ENCODE results near the gene SREK1.

Gene SREK1, protein sequence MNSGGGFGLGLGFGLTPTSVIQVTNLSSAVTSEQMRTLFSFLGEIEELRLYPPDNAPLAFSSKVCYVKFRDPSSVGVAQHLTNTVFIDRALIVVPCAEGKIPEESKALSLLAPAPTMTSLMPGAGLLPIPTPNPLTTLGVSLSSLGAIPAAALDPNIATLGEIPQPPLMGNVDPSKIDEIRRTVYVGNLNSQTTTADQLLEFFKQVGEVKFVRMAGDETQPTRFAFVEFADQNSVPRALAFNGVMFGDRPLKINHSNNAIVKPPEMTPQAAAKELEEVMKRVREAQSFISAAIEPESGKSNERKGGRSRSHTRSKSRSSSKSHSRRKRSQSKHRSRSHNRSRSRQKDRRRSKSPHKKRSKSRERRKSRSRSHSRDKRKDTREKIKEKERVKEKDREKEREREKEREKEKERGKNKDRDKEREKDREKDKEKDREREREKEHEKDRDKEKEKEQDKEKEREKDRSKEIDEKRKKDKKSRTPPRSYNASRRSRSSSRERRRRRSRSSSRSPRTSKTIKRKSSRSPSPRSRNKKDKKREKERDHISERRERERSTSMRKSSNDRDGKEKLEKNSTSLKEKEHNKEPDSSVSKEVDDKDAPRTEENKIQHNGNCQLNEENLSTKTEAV

DNA sequence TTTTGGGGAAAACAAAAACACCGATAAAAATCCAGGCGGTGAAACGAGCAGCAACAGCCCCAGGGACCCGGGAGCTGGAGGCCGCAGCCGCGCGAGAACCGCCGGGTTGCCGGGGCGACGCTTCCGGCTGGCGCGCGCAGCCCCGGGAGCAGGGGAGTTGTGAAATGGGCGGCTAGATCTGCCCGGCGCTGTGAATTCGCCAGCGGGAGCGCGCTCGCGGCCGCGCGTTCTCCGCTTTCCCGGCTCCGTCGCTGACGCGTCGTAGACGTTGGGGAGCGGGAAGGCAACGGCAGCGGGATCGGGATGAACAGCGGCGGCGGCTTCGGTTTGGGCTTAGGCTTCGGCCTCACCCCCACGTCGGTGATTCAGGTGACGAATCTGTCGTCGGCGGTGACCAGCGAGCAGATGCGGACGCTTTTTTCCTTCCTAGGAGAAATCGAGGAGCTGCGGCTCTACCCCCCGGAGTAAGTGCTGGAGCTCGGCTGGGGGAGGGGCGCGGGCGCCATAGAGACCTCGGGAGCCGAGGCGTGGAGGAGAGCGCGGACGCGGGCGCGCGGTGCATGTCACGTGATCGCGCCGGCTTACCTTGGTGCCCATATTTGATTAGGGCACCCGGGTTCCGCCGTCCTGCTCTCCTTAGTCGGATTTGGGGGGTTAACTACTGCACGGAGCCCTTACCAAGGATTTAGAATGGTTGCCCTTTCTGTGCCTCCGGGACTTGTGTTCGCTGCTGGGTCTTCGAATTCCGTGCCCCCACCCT is at the start of gene SREK1:
TSS of gene SREK1 (plus strand) at position 227 of the 760 bp plus-strand sequence. CDS start at position 304, 77 bp downstream.
- peak; percentile 81 to 89 for DNase-seq

DNA sequence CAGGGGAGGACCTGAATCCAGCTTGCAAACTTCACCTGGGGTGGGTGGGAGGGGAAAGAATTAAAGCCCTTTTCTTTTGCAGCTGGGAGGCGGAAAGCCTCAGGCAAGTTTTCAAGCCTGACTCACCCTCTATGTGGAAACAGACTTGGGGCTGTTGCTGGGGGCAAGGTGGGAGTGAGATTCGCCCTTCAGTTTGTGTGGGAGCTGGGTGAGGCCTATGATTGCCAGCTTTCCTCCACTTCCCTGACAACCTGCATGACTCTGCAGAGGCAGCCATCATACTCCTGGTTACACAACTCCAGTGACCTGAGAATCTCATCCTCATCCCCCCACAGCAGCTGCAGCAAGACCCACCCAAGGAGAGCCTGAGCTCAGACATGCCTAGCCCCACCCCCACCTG is 43.2 kb upstream of the SREK1 start:
- DNase-seq = no peak

DNA sequence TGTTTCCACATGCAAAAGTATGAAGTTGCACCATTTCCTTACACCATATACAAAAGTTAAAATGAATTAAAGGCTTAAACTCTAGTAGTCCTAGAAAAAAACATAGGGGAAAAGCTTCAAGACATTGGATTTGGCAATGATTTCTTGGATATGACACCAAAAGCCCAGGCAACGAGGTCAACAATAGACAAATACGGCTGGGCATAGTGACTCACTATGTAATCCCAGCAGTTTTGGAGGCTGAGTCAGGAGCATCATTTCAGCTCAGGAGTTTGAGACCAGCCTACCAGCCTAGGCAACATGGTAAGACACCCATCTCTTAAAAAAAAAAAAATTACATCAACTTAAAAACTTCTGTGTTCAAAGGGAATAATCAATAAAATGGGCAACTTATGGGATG is 30.9 kb upstream of the SREK1 start:
- no peak for DNase-seq

GRCh38 chr5:66118304-66118703 is 25.8 kb upstream of the SREK1 start:
- DNase-seq = no peak

- DNase-seq = no peak
Observed at GRCh38 chr5:66122379-66123034, 21.6 kb upstream of the SREK1 start.

DNA sequence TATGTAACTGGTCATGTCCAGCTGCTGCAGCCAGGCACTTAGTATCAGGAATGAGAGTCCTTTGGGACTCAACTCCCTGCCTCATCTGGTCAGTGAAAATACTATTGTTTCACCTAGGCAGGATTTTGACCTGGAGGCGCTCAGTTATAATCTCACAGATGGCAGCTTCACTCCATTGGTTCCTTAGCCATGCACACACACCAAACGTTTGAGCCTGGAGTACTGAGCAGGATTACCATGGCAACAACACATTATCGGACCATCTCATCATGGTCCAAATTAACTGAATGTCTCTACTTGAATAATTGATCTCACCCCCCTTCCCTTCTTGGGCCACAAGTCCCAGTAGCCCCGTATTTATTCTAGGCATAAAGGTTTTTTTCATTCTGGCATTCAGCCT is 15.0 kb upstream of the SREK1 start:
- DNase-seq = no peak

DNA sequence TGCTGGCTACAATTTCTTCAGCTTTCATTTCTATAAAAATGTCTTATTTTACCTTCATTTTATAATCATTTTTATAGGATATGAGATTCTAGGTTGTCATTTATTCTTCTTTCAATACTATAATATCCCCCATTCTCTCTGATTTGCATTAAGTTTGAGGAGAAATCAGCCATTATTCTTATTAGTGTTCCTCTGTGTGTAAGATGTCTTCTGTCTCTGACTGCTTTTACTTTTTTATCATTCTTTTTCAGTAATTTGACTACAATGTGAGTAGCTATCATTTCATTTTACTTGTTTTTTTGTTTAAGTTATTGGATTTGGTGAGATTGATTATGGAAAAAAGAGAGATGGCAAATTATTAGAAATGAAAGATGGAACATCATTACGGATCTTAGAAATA is 13.6 kb upstream of the SREK1 start:
- DNase-seq = no peak

- no peak for DNase-seq
Observed at GRCh38 chr5:66134407-66134861, 9.7 kb upstream of the SREK1 start.

DNA sequence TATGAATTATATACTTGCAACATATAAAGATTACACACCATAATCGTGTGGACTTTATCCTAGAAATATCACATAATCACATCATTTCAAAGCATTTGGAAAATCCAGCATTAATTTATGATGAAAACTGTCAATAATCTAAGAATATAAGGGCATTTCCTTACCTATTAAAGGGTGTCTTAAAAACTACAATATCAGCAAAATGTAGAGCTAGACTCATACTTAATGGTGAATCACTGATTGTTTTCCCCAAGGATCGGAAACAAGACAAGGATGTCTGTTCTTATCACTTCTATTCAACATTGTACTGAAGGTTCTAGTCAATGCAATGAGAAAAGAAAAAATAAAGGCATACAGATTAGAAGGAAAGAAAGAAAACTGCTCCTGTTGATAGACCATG is 8.0 kb upstream of the SREK1 start:
- DNase-seq = no peak

DNA sequence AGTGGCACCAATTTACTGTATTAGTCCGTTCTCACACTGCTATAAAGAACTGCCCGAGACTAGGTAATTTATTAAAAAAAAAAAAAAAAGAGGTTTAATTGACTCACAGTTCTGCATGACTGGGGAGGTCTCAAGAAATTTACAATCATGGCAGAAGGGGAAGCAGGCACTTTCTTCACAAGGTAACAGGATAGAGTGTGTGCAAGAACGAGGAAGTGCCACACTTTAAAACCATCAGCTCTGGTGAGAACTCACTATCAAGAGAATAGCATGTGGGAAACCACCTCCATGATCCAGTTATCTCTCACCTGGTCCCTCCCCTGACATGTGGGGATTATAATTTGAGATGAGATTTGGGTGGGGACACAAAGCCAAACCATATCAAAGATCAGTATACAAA is 7.2 kb upstream of the SREK1 start:
- peak; percentile 4 to 15 for DNase-seq

DNA sequence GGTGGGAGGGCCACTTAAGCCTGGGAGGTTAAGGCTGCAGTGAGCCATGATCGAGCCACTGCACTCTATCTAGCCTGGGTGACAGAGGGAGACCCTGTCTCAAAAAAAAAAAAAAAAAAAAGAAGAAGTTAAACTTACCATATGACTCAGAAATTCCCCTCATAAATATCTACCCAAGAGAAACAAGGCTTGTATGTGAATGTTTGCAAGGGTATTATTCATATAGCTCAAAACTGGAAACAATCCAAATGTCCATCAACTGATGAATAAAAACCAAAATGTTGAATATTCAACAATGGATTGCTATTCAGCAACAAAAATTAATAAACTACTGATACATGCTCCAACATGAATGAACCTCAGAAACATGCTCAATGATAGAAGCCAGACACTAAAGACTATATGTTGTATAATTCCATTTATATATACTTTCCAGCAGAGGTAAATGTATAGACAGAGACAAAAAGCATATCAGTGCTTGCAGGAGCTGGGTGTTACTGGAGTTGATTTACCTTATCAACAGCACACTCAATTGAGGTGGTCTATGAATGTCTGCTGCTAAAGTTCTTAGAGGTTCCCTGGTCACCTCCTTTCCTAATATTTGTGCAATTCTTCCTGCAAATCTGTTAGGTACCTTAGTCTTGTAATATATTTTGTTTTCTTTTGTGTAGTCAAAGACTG is 5.3 kb upstream of the SREK1 start:
- no peak for DNase-seq

- no peak for DNase-seq
Observed at GRCh38 chr5:66139318-66139712, 4.8 kb upstream of the SREK1 start.

DNA sequence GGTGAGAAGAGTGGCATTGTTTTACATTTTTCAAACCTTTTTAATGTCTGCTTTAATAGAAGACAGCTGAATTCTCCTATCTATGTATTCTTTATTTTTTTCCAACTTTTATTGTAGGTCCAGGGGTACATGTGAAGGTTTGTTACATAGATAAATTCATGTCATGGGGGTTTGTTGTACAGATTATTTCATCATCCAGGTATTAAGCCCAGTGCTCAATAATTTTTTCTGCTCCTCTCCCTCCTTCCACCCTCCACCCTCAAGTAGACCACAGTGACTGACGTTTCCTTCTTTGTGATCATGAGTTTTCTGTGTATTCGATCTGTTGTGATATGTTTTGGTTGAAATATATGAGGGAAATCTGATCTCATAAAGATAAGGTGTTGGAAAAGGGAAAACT is 1.7 kb upstream of the SREK1 start:
- DNase-seq = no peak

DNA sequence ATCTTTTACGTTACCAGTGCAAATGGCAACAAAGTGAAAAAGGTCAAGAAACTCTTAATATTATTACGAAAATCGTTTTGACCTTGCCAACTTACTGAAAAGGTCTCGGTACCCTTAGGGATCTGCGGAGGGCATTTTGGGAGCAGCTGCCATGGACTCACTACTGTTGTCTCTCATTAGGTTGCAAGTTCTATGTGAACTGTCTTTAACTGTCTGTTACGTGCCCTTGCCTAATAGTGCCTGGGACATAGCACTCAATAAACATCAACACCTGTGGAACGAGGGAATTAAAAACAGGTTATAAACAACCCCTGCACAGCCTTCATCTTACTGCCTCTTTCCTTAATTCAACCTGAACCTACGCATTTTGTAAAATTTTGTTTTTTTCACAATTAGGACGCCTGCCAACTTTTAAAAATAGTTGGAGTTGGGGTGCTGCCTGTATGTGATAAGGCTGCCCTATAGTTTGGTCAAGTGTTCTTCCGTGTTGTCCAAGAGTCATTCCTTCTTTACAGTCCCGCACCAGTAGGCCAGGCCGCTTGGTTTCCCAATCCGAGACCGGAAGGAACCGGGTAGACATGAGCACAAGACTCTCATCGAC is 527 bp upstream of the SREK1 start:
- DNase-seq = no peak

DNA sequence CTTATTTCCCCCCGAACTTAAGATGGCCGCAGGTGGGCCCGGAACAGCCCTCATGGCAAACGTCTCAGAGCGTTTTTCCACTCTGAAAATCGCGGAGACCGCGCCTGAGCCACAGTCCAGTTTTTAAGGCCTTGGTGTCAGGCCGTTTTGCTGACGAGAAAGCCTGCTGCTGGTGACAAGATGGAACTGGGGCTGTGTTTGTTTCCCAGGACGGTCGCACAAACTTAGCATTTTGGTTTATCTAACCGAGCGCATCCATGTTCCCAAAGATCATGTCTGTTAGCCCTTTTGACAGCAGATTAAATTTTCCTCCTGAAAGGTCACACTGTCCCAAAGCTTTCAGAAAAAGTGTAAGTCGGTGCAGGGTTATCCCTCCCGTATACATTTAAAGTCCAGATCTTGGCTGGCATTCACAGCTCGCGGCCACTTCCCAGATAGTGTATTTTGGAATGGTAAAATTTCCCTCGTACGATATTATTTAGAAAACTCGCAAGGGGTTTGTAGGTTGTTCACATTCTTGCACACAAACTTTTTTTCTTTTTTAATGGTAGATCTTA is 812 bp downstream of the SREK1 start:
- DNase-seq = peak in 1 of 2 experiments; percentile 61

DNA sequence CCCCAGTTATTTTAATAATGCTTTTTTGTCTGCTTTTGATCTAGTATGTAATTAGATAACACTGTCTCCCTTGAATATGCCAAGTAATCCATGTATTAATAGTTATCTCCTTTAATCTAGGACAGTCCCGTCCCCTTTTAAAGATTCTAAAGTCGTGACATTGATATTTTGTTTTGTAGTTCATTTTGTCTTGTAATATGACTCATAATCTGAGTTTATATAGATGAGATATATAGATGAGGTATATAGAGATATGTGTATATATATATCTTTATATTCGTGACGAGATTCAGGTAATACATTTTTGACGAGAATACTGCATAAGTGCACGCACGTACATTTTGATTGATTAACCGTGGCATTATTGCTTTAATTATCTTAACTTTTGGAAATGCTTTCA is 1.6 kb downstream of the SREK1 start:
- DNase-seq = no peak

- no peak for DNase-seq
Observed at GRCh38 chr5:66149950-66150349, 5.8 kb downstream of the SREK1 start.

- DNase-seq = no peak
Observed at GRCh38 chr5:66151030-66151429, 6.9 kb downstream of the SREK1 start.

DNA sequence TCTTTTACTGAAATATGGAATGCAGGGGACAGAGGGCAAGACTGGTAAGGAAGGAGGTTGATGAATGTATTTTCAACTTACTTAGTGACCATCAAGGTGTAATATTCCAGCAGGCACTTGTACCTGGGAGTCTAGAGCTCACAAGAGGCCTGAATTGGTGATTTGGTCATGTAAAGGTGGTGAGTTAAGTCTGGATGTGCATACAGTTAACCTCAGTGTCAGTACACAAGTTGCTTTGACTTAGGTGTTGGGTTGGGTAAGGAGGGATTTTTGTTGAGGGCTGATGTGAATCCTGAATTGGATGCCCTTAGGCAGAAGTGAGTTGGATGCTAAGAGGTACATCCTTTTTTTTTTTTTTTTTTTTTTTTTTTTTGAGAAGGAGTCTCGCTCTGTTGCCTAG is 7.4 kb downstream of the SREK1 start:
- no peak for DNase-seq

- no peak for DNase-seq
Observed at GRCh38 chr5:66157046-66157445, 12.9 kb downstream of the SREK1 start.

DNA sequence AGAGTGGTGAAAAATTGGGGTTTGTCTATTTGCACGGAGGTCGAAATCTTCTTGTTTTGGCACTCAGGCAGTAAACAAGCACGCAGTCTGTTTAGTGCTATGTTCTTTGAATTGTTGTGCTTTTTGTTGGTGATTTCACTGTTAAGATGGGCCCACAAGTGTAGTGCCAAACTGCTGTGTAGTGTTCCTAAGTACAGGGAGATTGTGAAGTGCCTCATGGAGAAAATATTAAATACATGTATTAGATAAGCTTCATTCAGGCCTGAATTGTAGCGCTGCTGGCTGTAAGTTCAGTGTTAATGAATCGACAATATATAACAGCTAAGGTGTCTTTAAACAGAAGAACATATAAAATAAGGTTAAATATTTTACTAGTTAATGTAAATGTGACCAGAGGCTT is 17.3 kb downstream of the SREK1 start:
- no peak for DNase-seq

Measured in AML-193 (cell line).